Measurements from ENCODE around the gene B9D2. TPM values are rescaled to one million over a fixed set of nuclear protein-coding genes. Genes with fewer than 3 reads are reported as not detected.

The B9D2 gene
- total and polyA plus RNA-seq, 10 donors: 7.5 to 11.9 (median 8.7) TPM

DNA sequence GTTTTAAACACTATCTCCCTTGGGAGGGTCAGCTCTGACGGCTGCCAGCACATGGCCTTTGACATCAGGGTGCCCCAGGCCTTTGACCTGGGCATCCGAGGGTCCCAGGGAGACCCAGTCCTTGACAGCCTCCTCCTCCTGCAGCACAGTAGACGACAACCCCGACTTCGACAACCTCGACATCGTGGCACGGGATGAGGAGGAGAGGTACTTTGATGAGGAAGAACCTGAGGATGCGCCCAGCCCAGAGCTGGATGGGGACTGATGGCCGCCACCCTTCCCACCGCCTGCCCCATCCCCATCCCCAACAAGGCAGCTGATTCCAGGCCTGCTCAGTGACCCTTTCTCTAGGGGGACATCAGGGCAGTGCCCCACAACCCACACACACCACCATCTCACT, 41.5 kb downstream of the B9D2 start:
- Histone ChIP-seq H3K27ac (peak overlapping the region; percentile 36 to 94 (median 90)), H3K36me3 (peaks cover 0 to 69% (median 40%) of the 10 kb centered on the region in 6 donors), H3K4me1 (peaks cover 48 to 89% (median 69%) of the 10 kb centered on the region in 6 donors), H3K27me3 (replicated peaks in 1 of 7) (no peaks in the 10 kb centered on the region), H3K9me3 (no peaks in the 10 kb centered on the region), H3K4me3 (no peak overlapping the region)
- no peak for DNase-seq
- intact Hi-C loops (cut with DNase I; ENCODE audit: low total_unique reads): loop anchor here (5.0 kb wide), 1 partner anchor 35 kb away; no protein-coding TSS in a partner anchor
- TF ChIP-seq, protein P1, sequence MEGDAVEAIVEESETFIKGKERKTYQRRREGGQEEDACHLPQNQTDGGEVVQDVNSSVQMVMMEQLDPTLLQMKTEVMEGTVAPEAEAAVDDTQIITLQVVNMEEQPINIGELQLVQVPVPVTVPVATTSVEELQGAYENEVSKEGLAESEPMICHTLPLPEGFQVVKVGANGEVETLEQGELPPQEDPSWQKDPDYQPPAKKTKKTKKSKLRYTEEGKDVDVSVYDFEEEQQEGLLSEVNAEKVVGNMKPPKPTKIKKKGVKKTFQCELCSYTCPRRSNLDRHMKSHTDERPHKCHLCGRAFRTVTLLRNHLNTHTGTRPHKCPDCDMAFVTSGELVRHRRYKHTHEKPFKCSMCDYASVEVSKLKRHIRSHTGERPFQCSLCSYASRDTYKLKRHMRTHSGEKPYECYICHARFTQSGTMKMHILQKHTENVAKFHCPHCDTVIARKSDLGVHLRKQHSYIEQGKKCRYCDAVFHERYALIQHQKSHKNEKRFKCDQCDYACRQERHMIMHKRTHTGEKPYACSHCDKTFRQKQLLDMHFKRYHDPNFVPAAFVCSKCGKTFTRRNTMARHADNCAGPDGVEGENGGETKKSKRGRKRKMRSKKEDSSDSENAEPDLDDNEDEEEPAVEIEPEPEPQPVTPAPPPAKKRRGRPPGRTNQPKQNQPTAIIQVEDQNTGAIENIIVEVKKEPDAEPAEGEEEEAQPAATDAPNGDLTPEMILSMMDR (IDR thresholded peaks at IDR 0.05 in 8 of 11, conservative IDR thresholded peaks at IDR 0.05 in 3 of 11): no peak
- TF ChIP-seq POLR2AphosphoS5 (IDR thresholded peaks at IDR 0.05): peak in 1 of 3 donors; percentile 50
- WGBS, 5 donors: 87 to 95% (median 90%) methylated on average over 11 of the region's 11 CpGs

DNA sequence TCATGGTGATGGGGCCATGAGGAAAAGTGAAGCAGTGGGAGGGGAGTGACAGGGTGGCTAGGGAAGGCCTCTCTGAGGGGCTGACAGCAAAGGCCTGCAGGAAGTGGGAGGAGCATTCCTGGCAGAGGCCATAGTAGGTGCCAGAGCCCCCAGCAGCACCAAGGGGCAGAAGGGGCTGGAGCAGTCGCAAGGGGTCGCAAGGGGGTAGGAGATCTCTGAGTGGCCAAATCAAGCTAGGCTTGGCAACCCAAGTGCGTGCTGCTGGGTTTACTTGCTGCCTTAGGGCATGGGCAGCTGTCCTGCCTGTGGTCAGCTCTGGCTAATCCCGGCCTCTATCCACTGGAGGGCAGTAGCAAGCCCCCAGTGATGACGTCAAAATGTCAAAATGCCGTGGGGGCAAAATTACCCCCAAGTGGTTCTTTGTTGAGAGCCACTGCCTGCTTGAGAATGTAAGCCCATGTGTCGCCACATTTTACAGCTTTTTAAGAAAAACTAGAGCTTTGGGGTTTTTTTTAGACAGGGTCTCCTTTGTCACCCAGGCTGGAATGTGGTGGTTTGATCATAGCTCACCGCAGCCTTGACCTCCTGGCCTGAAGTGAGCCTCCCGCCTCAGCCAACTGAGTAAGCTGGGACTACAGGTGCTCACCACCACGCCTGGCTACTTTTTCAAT, 42.2 kb downstream of the B9D2 start:
- Histone ChIP-seq H3K4me3 (no peak overlapping the region), H3K27ac (peak overlapping the region; percentile 36 to 94 (median 90)), H3K4me1 (peaks cover 42 to 81% (median 62%) of the 10 kb centered on the region in 6 donors), H3K27me3 (replicated peaks in 1 of 7) (no peaks in the 10 kb centered on the region), H3K36me3 (peaks cover 0 to 76% (median 47%) of the 10 kb centered on the region in 6 donors), H3K9me3 (no peaks in the 10 kb centered on the region)
- DNase-seq: no peak
- 50 to 63% (median 53%) methylated on average over 10 of the region's 10 CpGs for WGBS, 5 donors
- no peak for TF ChIP-seq POLR2A (IDR thresholded peaks at IDR 0.05)
- TF ChIP-seq POLR2AphosphoS5 (IDR thresholded peaks at IDR 0.05): peak; percentile 50 to 57 (median 57)
- TF ChIP-seq, protein P1 (IDR thresholded peaks at IDR 0.05 in 8 of 11, conservative IDR thresholded peaks at IDR 0.05 in 3 of 11): peak; percentile 39 to 83 (median 70)
- intact Hi-C loops (cut with DNase I; ENCODE audit: low total_unique reads): loop anchor here (5.0 kb wide), 1 partner anchor 36 kb away; no protein-coding TSS in a partner anchor

DNA sequence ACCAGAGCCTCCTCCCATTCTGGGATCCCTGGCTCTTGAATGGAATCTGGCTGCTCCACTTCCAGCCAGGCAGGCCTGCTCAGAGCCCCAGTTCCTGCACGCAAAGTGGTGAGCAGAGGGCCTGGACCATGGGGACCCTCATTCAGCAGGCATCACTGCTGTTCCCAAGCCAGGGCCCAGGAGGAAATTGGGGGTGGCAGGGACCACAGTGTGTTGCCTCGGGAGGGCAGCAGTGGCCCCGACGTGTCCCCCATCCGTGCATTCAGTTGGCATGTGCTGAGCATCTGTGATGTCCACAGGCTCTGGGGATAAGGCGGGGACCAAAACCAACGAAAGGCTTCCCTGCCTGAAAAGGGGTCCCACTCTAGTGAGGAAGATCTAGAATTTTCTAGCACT, 42.7 kb downstream of the B9D2 start:
- intact Hi-C loops (cut with DNase I; ENCODE audit: low total_unique reads): loop anchor here (5.0 kb wide), 1 partner anchor 36 kb away; no protein-coding TSS in a partner anchor
- Histone ChIP-seq H3K4me1 (peaks cover 36 to 76% (median 56%) of the 10 kb centered on the region in 6 donors), H3K9me3 (no peaks in the 10 kb centered on the region), H3K27ac (peak overlapping the region in 7 of 8 donors; percentile 63 to 94 (median 90)), H3K27me3 (replicated peaks in 1 of 7) (no peaks in the 10 kb centered on the region), H3K4me3 (no peak overlapping the region), H3K36me3 (peaks cover 0 to 81% (median 53%) of the 10 kb centered on the region in 6 donors)
- no peak for TF ChIP-seq POLR2A (IDR thresholded peaks at IDR 0.05)
- no peak for TF ChIP-seq POLR2AphosphoS5 (IDR thresholded peaks at IDR 0.05)
- TF ChIP-seq, protein P1 (IDR thresholded peaks at IDR 0.05 in 8 of 11, conservative IDR thresholded peaks at IDR 0.05 in 3 of 11): no peak
- no peak for DNase-seq
- 64 to 81% (median 78%) methylated on average over 3 to 7 of the region's 7 CpGs for WGBS, 5 donors

DNA sequence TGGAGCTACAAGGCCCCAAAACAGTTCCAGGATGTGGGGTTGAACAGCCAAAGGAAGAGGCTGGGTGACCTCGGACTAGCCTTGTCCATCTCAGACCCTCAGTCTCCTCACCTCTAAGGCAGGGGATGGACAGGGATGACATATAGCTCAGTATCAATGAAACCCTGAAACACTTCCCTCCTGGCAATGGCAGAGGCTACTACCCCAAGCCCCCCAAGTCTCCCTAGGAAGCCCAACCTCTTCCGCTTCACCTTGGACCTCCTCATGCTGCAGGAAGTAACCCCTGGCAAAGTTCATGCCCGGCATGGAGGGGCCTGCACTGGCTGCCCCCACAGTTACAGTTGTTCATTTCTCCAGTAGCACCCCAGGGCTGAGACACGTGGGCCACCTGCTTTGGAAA, 43.4 kb downstream of the B9D2 start:
- TF ChIP-seq POLR2A (IDR thresholded peaks at IDR 0.05): no peak
- TF ChIP-seq, protein P1 (IDR thresholded peaks at IDR 0.05 in 8 of 11, conservative IDR thresholded peaks at IDR 0.05 in 3 of 11): no peak
- TF ChIP-seq POLR2AphosphoS5 (IDR thresholded peaks at IDR 0.05): no peak
- Histone ChIP-seq H3K4me3 (no peak overlapping the region), H3K4me1 (peaks cover 30 to 73% (median 50%) of the 10 kb centered on the region in 6 donors), H3K36me3 (peaks cover 0 to 87% (median 57%) of the 10 kb centered on the region in 6 donors), H3K27ac (peak overlapping the region in 4 of 8 donors; percentile 90 to 94 (median 91)), H3K9me3 (no peaks in the 10 kb centered on the region), H3K27me3 (replicated peaks in 1 of 7) (no peaks in the 10 kb centered on the region)
- intact Hi-C loops (cut with DNase I; ENCODE audit: low total_unique reads): loop anchor here (5.0 kb wide), 1 partner anchor 37 kb away; no protein-coding TSS in a partner anchor
- WGBS, 5 donors: 69 to 81% (median 76%) methylated on average over 3 to 4 of the region's 4 CpGs
- DNase-seq: no peak

All from spleen (tissue), 11 donors.